A549 (cell line): ENCODE measurements around the gene DXO. TPM values are rescaled to one million over a fixed set of nuclear protein-coding genes. Genes with fewer than 3 reads are reported as not detected.

ENCODE experiments used
- ATAC-seq, 2 experiments: fragments of 200-7000 bp in 1 of 2; fragments of >200 bp in 1 of 2; cut with Nextera tagmentation in 1 of 2; cut with Tn5 transposase in 1 of 2; 3 replicates each; pipeline versions ENCODE4 v1.8.0 to v1.9.1; 2018 to 2020; ENCODE audit warnings: mild to moderate bottlenecking in 1 of 2, moderate library complexity in 1 of 2
- CTCF ChIA-PET: fragments of 300-600 bp; sonication (Branson Sonifier 250); formaldehyde crosslinking; extraction: SDS; loops from one replicate; lab custom pipeline; 2021; ENCODE audit warnings: antibody characterized with exemption, inconsistent platforms; lab: Yijun Ruan, JAX
- POLR2A ChIA-PET: fragments of 350-600 bp; formaldehyde crosslinking; extraction: SDS; loops from one replicate; lab custom pipeline; 2021; ENCODE audit warnings: antibody characterized with exemption, inconsistent platforms; lab: Yijun Ruan, JAX
- DNase-seq, 2 experiments: peaks; one replicate each; pipeline versions ENCODE4 v3.0.0 to v3.0.0-alpha.2; 2011 to 2016; ENCODE audit warnings: low read depth in 1 of 2, low spot score in 1 of 2
- FAIRE-seq: peaks from 2 replicates; lab custom pipeline; 2011; peaks lifted over from hg19 to GRCh38; lab: Jason Lieb, UNC
- H3K27ac ChIP-seq, 2 experiments: fragments of >200 bp; sonication (Bioruptor Twin); formaldehyde crosslinking; 3 replicates each; pipeline ENCODE4 v1.5.1; 2016 to 2017
- H3K4me1 ChIP-seq: fragments of >200 bp; sonication (Bioruptor Twin); formaldehyde crosslinking; 3 replicates; pipeline ENCODE4 v1.6.1; 2016
- H3K4me2 ChIP-seq: fragments of >200 bp; sonication (Bioruptor Twin); formaldehyde crosslinking; 3 replicates; pipeline ENCODE4 v1.6.1; 2016
- H3K4me3 ChIP-seq: fragments of >200 bp; sonication (Bioruptor Twin); formaldehyde crosslinking; 3 replicates; pipeline ENCODE4 v1.5.1; 2016
- H3K9me3 ChIP-seq: fragments of >200 bp; sonication (Bioruptor Twin); formaldehyde crosslinking; 3 replicates; pipeline ENCODE4 v1.6.1; 2016
- ATOH8 ChIP-seq: fragments of 250-450 bp; sonication (Bioruptor Pico); IDR thresholded peaks from 2 replicates; pipeline ENCODE4 v1.5.0; 2020; ENCODE audit warnings: low read depth, mild to moderate bottlenecking, moderate library complexity
- BCL3 ChIP-seq: fragments of >200 bp; sonication (Bioruptor Twin); formaldehyde crosslinking; IDR thresholded peaks from 3 replicates; pipeline ENCODE4 v1.6.1; 2016
- BHLHE40 ChIP-seq: IDR thresholded peaks from 2 replicates; pipeline ENCODE4 v1.6.1; 2012; ENCODE audit warnings: low read depth, low read length, inconsistent platforms
- CBX2 ChIP-seq: fragments of 200-600 bp; sonication (generic); IDR thresholded peaks from 2 replicates; pipeline ENCODE4 v1.6.1; 2016; ENCODE audit warnings: low read depth, mild to moderate bottlenecking, borderline replicate concordance
- CHD4 ChIP-seq: fragments of 200-600 bp; sonication (generic); IDR thresholded peaks from 2 replicates; pipeline ENCODE4 v1.6.1; 2016; ENCODE audit warnings: antibody characterized with exemption, mild to moderate bottlenecking, borderline replicate concordance
- E2F6 ChIP-seq: IDR thresholded peaks from 2 replicates; pipeline ENCODE4 v1.6.1; 2012; ENCODE audit warnings: low read depth, borderline replicate concordance
- EP300 ChIP-seq, 2 experiments: fragments of >200 bp; sonication (Bioruptor Twin); formaldehyde crosslinking; IDR thresholded peaks; 2 replicates in 1 of 2; 3 replicates in 1 of 2; pipeline ENCODE4 v1.6.1; 2016 to 2017
- FOSB ChIP-seq: fragments of 250-450 bp; sonication (Bioruptor Pico); IDR thresholded peaks from 2 replicates; pipeline ENCODE4 v1.5.0; 2020; ENCODE audit warnings: mild to moderate bottlenecking, moderate library complexity
- HDAC2 ChIP-seq: fragments of 200-600 bp; sonication (generic); IDR thresholded peaks from 2 replicates; pipeline ENCODE4 v1.6.1; 2016
- HMGXB4 ChIP-seq: fragments of 250-450 bp; sonication (Bioruptor Pico); IDR thresholded peaks from 2 replicates; pipeline ENCODE4 v1.5.0; 2021; ENCODE audit warnings: mild to moderate bottlenecking, moderate library complexity, borderline replicate concordance
- HOXB5 ChIP-seq: fragments of 250-450 bp; sonication (Bioruptor Pico); IDR thresholded peaks from 2 replicates; pipeline ENCODE4 v1.5.0; 2020; ENCODE audit warnings: mild to moderate bottlenecking, moderate library complexity
- KDM1A ChIP-seq: fragments of 200-600 bp; sonication (generic); IDR thresholded peaks from 2 replicates; pipeline ENCODE4 v1.6.1; 2016; ENCODE audit warnings: low read depth, mild to moderate bottlenecking
- MAZ ChIP-seq: fragments of 150-350 bp; IDR thresholded peaks from 2 replicates; pipeline ENCODE4 v1.6.1; 2014; ENCODE audit warnings: antibody characterized with exemption, low read depth, low read length, borderline replicate concordance
- MYC ChIP-seq: IDR thresholded peaks from 2 replicates; pipeline ENCODE4 v1.6.1; 2012; ENCODE audit warnings: mild to moderate bottlenecking, inconsistent platforms, low read length, improper control_type of control experiment, borderline replicate concordance
- NFE2L2 ChIP-seq: fragments of 150-350 bp; conservative IDR thresholded peaks from 2 replicates; pipeline ENCODE4 v1.6.1; 2014; ENCODE audit warnings: low read length
- NR3C1 ChIP-seq: fragments of >200 bp; sonication (Bioruptor Twin); formaldehyde crosslinking; IDR thresholded peaks from 3 replicates; pipeline ENCODE4 v1.6.1; 2017
- POLR2AphosphoS2 ChIP-seq: conservative IDR thresholded peaks from 2 replicates; pipeline ENCODE4 v1.6.1; 2012; ENCODE audit warnings: low read length, improper control_type of control experiment, inconsistent platforms
- RAD21 ChIP-seq, 2 experiments: fragments of >200 bp in 1 of 2; sonication (Bioruptor Twin) in 1 of 2; formaldehyde crosslinking in 1 of 2; IDR thresholded peaks in 1 of 2; conservative IDR thresholded peaks in 1 of 2; 2 replicates in 1 of 2; 3 replicates in 1 of 2; pipeline ENCODE4 v1.6.1; 2012 to 2018; ENCODE audit warnings: inconsistent platforms in 1 of 2
- RARB ChIP-seq: fragments of 250-450 bp; sonication (Bioruptor Pico); IDR thresholded peaks from 2 replicates; pipeline ENCODE4 v1.8.0; 2021; ENCODE audit warnings: mild to moderate bottlenecking, moderate library complexity
- RCOR1 ChIP-seq: fragments of 150-350 bp; IDR thresholded peaks from 2 replicates; pipeline ENCODE4 v1.6.1; 2014; ENCODE audit warnings: antibody characterized with exemption, low read length, low read depth
- REST ChIP-seq: fragments of 200-600 bp; sonication (generic); IDR thresholded peaks from 2 replicates; pipeline ENCODE4 v1.6.1; 2016; ENCODE audit warnings: antibody characterized with exemption, mild to moderate bottlenecking, moderate library complexity
- RFX5 ChIP-seq: fragments of 450-650 bp; IDR thresholded peaks from 2 replicates; pipeline ENCODE4 v1.7.1; 2014; ENCODE audit warnings: antibody characterized with exemption, mild to moderate bottlenecking, moderate library complexity
- SMC3 ChIP-seq: fragments of >200 bp; sonication (Bioruptor Twin); formaldehyde crosslinking; IDR thresholded peaks from 3 replicates; pipeline ENCODE4 v1.6.1; 2018; ENCODE audit warnings: inconsistent platforms
- SREBF2 ChIP-seq: fragments of 450-650 bp; IDR thresholded peaks from 2 replicates; pipeline ENCODE4 v1.6.1; 2014; ENCODE audit warnings: mild to moderate bottlenecking, moderate library complexity
- TFCP2L1 ChIP-seq: fragments of 250-450 bp; sonication (Bioruptor Pico); IDR thresholded peaks from 2 replicates; pipeline ENCODE4 v1.5.0; 2021; ENCODE audit warnings: mild to moderate bottlenecking
- ZC3H11A ChIP-seq: fragments of 450-650 bp; IDR thresholded peaks from 2 replicates; pipeline ENCODE4 v1.6.1; 2014; ENCODE audit warnings: antibody characterized with exemption, mild to moderate bottlenecking
- ZNF302 ChIP-seq: fragments of 250-450 bp; sonication (Bioruptor Pico); IDR thresholded peaks from 2 replicates; pipeline ENCODE4 v1.9.0; 2021; ENCODE audit warnings: inconsistent platforms, mild to moderate bottlenecking, moderate library complexity
- WGBS: methylation state at CpG from one replicate; pipeline ENCODE4 v1.1.6; 2017; ENCODE audit errors: missing lambda C conversion rate; 5-methylcytosine and 5-hydroxymethylcytosine counted together
- polyA plus RNA-seq, 4 experiments: library from polyadenylated mRNA; depleted of rRNA in 3 of 4; stranded (reverse); fragments of >200 nt; fragmentation: RNase III in 1 of 4; extraction: RNeasy Plus Mini Kit Qiagen cat#74134 plus additional on column Dnase treatment in 1 of 4; gene quantifications; 2 replicates in 3 of 4; 3 replicates in 1 of 4; pipeline ENCODE4 v1.2.3, GENCODE V29; 2011 to 2017

The DXO gene
- polyA plus RNA-seq, 2 of the 4 experiments (the other 2 are of a cell fraction), result 12.7 to 15.6 TPM

- TF ChIP-seq SREBF2, result no peak
Observed at GRCh38 chr6:31940256-31940664, 31.7 kb downstream of the DXO start (continued).

- Histone ChIP-seq H3K9me3 (no peaks in the 10 kb centered on the region), H3K27ac (no peak overlapping the region), H3K4me1 (peaks cover 8% of the 10 kb centered on the region), H3K4me3 (no peak overlapping the region), H3K4me2 (no peak overlapping the region)
- ChIA-PET CTCF (interaction anchor here (2.3 kb wide), 1 partner anchor 16 kb away, joined by 10 read pairs; no protein-coding TSS in a partner anchor), POLR2A (no interaction called here)
- TF ChIP-seq RFX5, result no peak
- TF ChIP-seq CBX2, result no peak
- no peak for TF ChIP-seq ZNF302
- TF ChIP-seq MYC, result no peak
- no peak for TF ChIP-seq BCL3
- no peak for TF ChIP-seq MAZ
- no peak for TF ChIP-seq POLR2AphosphoS2
- no peak for TF ChIP-seq KDM1A
- no peak for TF ChIP-seq FOSB (CRISPR knock-in tag)
- no peak for TF ChIP-seq HOXB5 (CRISPR knock-in tag)
- TF ChIP-seq RCOR1, result no peak
- TF ChIP-seq NR3C1, result no peak
- no peak for TF ChIP-seq E2F6
- no peak for TF ChIP-seq TFCP2L1 (CRISPR knock-in tag)
- no peak for TF ChIP-seq ATOH8
- TF ChIP-seq HDAC2, result no peak
- TF ChIP-seq ZC3H11A, result no peak
- no peak for TF ChIP-seq EP300 (IDR thresholded peaks at IDR 0.05)
- TF ChIP-seq REST, result no peak
- no peak for TF ChIP-seq CHD4
- DNase-seq (no peak), ATAC-seq (no peak), FAIRE-seq (no peak)
- WGBS, result 71% methylated on average over 9 of the region's 9 CpGs
Observed at GRCh38 chr6:31935823-31936222, 36.1 kb downstream of the DXO start.

GRCh38 chr6:31935021-31935420 is 36.9 kb downstream of the DXO start:
- H3K27ac ChIP-seq, result no peak overlapping the region
- ChIA-PET CTCF (interaction anchor here (2.3 kb wide), 1 partner anchor 17 kb away, joined by 10 read pairs; no protein-coding TSS in a partner anchor), POLR2A (no interaction called here)
- no peaks in the 10 kb centered on the region; the same call in 2 of the 3 replicates for H3K4me1 ChIP-seq
- WGBS, result 80% methylated on average over 3 of the region's 3 CpGs
- no peak overlapping the region for H3K4me2 ChIP-seq
- no peak for DNase-seq
- ATAC-seq, result no peak
- no peak for FAIRE-seq
- no peak overlapping the region for H3K4me3 ChIP-seq
- no peaks in the 10 kb centered on the region for H3K9me3 ChIP-seq
- no peak for TF ChIP-seq SMC3
- TF ChIP-seq NFE2L2, result no peak
- TF ChIP-seq RARB, result no peak
- no peak for TF ChIP-seq BHLHE40
- TF ChIP-seq HMGXB4 (CRISPR knock-in tag), result no peak
- no peak for TF ChIP-seq BCL3
- no peak for TF ChIP-seq RAD21 (conservative IDR thresholded peaks at IDR 0.05 in 1 of 2, IDR thresholded peaks at IDR 0.05 in 1 of 2)
